ENCODE data around the gene GPAM.

GPAM gene

DNA sequence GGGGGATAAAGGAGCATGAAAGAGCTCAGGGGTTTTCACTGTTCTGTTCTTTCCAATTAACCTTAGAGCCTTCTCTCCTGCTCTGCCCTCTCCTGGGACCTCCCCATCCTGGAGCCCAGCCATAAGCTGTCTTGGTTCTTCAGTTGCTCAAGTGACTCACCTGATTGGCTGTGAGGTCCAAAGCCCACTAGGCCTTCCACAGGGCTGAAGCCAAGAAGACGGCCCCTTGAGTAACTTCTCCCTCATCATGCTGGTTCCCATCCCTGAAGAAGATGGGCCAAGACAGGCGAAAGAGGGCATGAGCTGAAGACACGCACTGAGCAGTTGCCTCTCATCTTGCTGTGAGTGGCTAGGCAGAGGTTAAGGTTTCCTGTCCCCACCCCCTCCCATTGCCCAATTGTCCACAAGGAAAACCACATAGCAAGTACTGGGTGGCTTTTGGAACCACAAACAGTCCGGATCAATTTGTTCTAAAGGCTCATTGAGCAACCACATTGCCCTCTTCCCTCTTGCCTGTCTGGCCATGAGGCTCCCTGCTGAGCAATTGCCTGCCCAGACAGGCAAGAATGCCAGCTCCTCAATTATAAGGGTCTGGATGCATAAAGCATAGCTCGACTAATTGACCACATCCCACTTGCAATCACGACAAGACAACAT is 43.9 kb upstream of the GPAM start:
- DNase-seq (ENCODE audit: low read depth) = no peak
- TF ChIP-seq, protein P1, sequence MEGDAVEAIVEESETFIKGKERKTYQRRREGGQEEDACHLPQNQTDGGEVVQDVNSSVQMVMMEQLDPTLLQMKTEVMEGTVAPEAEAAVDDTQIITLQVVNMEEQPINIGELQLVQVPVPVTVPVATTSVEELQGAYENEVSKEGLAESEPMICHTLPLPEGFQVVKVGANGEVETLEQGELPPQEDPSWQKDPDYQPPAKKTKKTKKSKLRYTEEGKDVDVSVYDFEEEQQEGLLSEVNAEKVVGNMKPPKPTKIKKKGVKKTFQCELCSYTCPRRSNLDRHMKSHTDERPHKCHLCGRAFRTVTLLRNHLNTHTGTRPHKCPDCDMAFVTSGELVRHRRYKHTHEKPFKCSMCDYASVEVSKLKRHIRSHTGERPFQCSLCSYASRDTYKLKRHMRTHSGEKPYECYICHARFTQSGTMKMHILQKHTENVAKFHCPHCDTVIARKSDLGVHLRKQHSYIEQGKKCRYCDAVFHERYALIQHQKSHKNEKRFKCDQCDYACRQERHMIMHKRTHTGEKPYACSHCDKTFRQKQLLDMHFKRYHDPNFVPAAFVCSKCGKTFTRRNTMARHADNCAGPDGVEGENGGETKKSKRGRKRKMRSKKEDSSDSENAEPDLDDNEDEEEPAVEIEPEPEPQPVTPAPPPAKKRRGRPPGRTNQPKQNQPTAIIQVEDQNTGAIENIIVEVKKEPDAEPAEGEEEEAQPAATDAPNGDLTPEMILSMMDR (IDR thresholded peaks at IDR 0.05; ENCODE audit: insufficient read depth, low read depth, low read length, missing control alignments) = no peak
- H3K4me3 ChIP-seq (ENCODE audit: low read depth, low read length) = no peak overlapping the region

DNA sequence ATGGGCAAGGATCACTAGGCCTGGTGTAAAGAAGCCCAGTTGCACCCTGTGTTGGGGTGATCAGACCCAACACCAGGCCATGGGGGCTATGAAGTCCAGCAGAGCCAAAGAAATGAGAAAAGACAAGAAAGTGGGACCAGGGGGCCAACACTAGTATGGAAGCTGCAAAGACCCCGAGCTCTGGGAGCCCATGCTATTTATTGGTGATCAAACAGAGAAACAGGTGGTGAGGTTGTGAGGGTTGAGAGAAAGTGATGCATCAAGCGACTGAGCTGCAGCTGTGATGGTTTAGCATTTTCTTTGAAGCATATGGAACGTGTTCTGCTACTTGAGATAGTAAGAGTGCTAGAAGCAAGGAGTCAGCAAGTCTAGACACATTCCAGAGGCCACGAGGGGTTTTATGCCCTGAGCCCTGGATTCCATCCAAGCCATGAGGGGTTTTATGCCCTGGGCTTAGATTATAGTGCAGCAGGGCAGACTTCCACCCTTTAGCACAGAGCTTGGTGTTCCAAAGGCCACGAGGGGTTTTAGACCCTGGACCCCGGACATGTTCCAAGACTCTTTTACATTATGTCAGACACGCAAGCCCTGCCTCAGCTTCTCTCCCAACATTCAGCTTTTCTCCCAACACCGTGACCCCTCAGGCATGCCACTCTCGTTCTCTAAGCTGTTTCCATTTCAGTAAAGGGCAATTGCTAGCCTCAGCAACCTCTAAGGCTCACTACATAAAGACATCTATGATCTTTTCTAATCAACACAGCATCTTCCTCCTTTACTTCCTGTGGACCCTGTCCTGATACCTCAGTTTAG is 43.1 kb upstream of the GPAM start:
- no peak for DNase-seq (ENCODE audit: low read depth)
- no peak overlapping the region for H3K4me3 ChIP-seq (ENCODE audit: low read depth, low read length)
- TF ChIP-seq, protein P1 (IDR thresholded peaks at IDR 0.05; ENCODE audit: insufficient read depth, low read depth, low read length, missing control alignments) = no peak

DNA sequence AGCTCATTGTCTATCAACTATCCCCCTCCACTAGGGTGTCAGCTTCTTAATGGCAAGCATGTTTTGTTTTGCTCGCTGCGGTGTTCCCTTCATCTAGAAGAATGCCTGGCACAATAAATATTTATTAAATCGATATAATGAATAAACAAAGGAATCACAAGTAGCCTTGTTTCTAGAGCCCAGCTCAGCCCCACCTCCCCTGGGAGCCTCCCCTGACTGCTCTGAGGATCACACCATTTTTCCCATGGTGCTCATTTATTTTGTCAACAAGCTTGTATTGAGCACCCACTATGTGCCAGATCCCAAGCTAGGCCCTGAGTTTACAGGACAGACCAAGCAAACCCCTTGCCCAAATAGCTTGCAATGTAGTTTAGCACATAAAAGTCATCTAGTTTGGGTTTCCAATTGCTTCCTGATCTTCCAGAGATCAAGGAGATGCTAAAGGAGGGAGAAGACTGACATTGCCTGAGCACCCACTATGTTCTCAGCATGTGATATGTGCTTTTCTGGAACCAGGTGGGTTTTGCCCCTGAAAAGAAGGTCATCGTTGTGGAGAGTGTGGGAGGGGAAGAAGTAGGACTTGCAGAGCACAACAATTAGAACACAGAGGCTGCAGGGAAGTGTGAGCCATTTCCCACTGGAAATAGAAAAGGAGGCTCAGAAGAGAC is 42.3 kb upstream of the GPAM start:
- TF ChIP-seq, protein P1 (IDR thresholded peaks at IDR 0.05; ENCODE audit: insufficient read depth, low read depth, low read length, missing control alignments) = no peak
- no peak overlapping the region for H3K4me3 ChIP-seq (ENCODE audit: low read depth, low read length)
- no peak for DNase-seq (ENCODE audit: low read depth)

DNA sequence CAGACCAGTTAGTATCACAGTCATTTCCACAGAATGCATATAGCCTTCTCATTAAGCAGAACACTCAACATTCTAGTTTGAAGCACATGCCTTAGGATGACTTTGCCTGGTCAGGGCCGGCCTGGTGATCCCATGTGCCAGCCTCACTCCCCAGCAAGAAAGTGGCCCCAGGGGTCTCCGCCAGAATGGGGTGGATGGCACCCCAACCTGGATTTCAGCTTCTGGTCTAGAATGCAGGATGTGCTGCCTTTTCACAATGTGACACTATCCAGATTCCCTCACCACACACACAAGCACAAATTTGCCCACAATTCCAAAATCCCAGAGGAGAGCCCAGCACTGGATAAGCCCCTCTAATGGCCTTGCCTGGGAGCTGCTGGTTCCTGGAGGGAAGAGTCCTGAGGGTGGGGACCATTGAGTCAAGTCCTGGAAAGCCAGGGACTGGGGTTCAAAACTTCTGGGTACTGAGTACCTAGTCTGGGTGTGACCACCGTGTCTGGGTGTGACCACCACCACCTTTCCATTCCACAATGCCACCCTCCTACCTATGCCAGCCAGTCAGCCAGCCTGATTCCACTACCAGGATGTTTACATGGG is 41.5 kb upstream of the GPAM start:
- no peak for DNase-seq (ENCODE audit: low read depth)
- H3K4me3 ChIP-seq (ENCODE audit: low read depth, low read length) = no peak overlapping the region
- TF ChIP-seq, protein P1 (IDR thresholded peaks at IDR 0.05; ENCODE audit: insufficient read depth, low read depth, low read length, missing control alignments) = no peak

DNA sequence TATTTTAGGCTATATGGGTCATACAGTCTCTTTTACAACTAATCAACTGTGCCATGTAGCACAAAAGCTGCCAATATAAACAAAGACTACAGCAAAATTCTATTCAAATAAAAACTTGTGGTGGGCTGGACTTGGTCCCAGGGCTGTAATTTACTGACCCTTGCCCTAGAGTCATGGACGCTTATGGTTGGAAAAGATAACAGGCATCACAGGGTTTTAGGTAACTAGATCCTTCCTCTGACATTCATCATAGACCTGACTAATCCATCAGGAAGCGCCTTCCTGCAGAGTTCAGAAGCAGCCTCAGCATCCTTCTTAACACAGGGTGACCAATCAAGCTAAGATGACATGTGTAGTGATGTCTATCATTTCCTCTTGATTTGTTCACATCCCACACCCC is 40.2 kb upstream of the GPAM start:
- H3K4me3 ChIP-seq (ENCODE audit: low read depth, low read length) = no peak overlapping the region
- DNase-seq (ENCODE audit: low read depth) = no peak
- TF ChIP-seq, protein P1 (IDR thresholded peaks at IDR 0.05; ENCODE audit: insufficient read depth, low read depth, low read length, missing control alignments) = no peak

DNA sequence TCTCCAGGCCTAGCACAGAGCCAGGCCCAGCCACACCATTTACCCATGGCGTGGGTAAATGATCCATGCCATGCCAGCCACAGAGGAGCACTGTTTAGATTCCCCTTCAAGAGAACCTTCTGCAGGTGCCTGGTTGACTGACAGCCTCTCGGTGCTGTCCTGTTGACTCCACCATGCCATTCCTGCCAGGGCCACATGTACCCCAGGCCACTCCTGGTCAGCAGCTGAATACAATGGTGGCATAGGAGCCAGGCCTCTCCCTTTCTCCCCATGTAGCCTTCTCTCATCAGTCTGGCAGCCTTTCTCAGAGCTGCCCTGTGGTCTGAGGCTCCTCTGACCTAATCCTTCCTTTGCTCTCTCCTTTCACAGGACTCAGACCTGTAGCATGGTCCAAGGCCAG is 39.2 kb upstream of the GPAM start:
- TF ChIP-seq, protein P1 (IDR thresholded peaks at IDR 0.05; ENCODE audit: insufficient read depth, low read depth, low read length, missing control alignments) = no peak
- no peak overlapping the region for H3K4me3 ChIP-seq (ENCODE audit: low read depth, low read length)
- DNase-seq (ENCODE audit: low read depth) = no peak

Measured in GM12865 (cell line).